ENCODE results near the gene GLRX5. TPM values are rescaled to one million over a fixed set of nuclear protein-coding genes. Genes with fewer than 3 reads are reported as not detected.

GLRX5 gene
- total and polyA plus RNA-seq, 2 experiments from 2014 or later = 91.4 to 130 TPM

- Mint-ChIP-seq H3K27me3 (ENCODE audit: insufficient read depth, low read depth, poor library complexity) (peaks cover 3% of the 10 kb centered on the region), H3K36me3 (ENCODE audit: low read depth) (peaks cover 14% of the 10 kb centered on the region; the same call in 2 of the 3 replicates), H3K4me1 (no peaks in the 10 kb centered on the region; the same call in 1 of the 3 replicates), H3K4me3 (no peak overlapping the region), H3K9me3 (no peaks in the 10 kb centered on the region; the same call in 2 of the 3 replicates), H3K27ac (no peak overlapping the region)
- Histone ChIP-seq H3K79me2 (replicated peaks; ENCODE audit: insufficient read depth) (peaks cover 55% of the 10 kb centered on the region), H4K20me1 (replicated peaks; ENCODE audit: insufficient read depth) (peaks cover 61% of the 10 kb centered on the region), H3K36me3 (ENCODE audit: insufficient read depth) (no peaks in the 10 kb centered on the region), H3K4me3 (no peak overlapping the region), H3F3A (replicated peaks; ENCODE audit: low read depth) (no peaks in the 10 kb centered on the region), H3K27ac (ENCODE audit: low read depth) (no peak overlapping the region), H3K9me2 (ENCODE audit: insufficient read depth) (no peaks in the 10 kb centered on the region), H3K27me3 (ENCODE audit: insufficient read depth) (no peaks in the 10 kb centered on the region), H3K4me2 (no peak overlapping the region), H3K4me1 (ENCODE audit: insufficient read depth) (no peaks in the 10 kb centered on the region), H2AFZ (no peak overlapping the region)
- no peak for ATAC-seq
- TF ChIP-seq STAT1 (IDR thresholded peaks at IDR 0.05; ENCODE audit: unreplicated experiment) (no peak), ETS1 (IDR thresholded peaks at IDR 0.05) (no peak), ZNF462 (CRISPR knock-in tag; IDR thresholded peaks at IDR 0.05) (no peak), ZNF331 (CRISPR knock-in tag; IDR thresholded peaks at IDR 0.05; ENCODE audit: low read depth) (no peak), EZH2 (IDR thresholded peaks at IDR 0.05; ENCODE audit: low read depth, unreplicated experiment) (no peak), EZH2phosphoT487 (IDR thresholded peaks at IDR 0.05; ENCODE audit: unreplicated experiment) (no peak), CREB1 (CRISPR knock-in tag; IDR thresholded peaks at IDR 0.05; ENCODE audit: low read depth) (no peak), POLR2AphosphoS5 (IDR thresholded peaks at IDR 0.05; ENCODE audit: low read depth) (no peak), JUNB (IDR thresholded peaks at IDR 0.05; ENCODE audit: unreplicated experiment) (no peak), ZNF114 (CRISPR knock-in tag; IDR thresholded peaks at IDR 0.05) (no peak), CTCF (conservative IDR thresholded peaks at IDR 0.05; ENCODE audit: low read depth in 2 of 2) (no peak), NANOG (IDR thresholded peaks at IDR 0.05; ENCODE audit: borderline replicate concordance) (no peak), REST (IDR thresholded peaks at IDR 0.05; ENCODE audit: unreplicated experiment) (no peak)
- DNase-seq (ENCODE audit: low spot score) = no peak
Measured at GRCh38 chr14:95544588-95544987, 9.7 kb downstream of the GLRX5 start.
